DND-41 (cell line): ENCODE data around the gene ZFP90.

Experiments used
- ATAC-seq: fragments of 200-7000 bp; cut with Tn5 transposase; 3 replicates; pipeline ENCODE4 v1.9.1; 2021; ENCODE audit warnings: low read depth; ENCODE audit not compliant: insufficient read depth
- DNase-seq: peaks from one replicate; pipeline ENCODE4 v3.0.0-alpha.2; 2020
- H2AFZ ChIP-seq: 2 replicates; pipeline ENCODE4 v1.6.0; 2012; ENCODE audit warnings: low read depth, low read length
- H3K27ac ChIP-seq: 2 replicates; pipeline ENCODE4 v1.5.1; 2012; ENCODE audit warnings: low read length, inconsistent platforms
- H3K27me3 ChIP-seq: fragments of 200-600 bp; sonication (generic); 2 replicates; pipeline ENCODE4 v1.6.0; 2012; ENCODE audit warnings: low read length, mild to moderate bottlenecking, inconsistent platforms; ENCODE audit not compliant: insufficient read depth, poor library complexity
- H3K36me3 ChIP-seq: 2 replicates; pipeline ENCODE4 v1.5.1; 2012; ENCODE audit warnings: low read length, inconsistent platforms; ENCODE audit not compliant: insufficient read depth
- H3K4me1 ChIP-seq: 2 replicates; pipeline ENCODE4 v1.5.1; 2012; ENCODE audit warnings: mild to moderate bottlenecking, low read length; ENCODE audit not compliant: insufficient read depth
- H3K4me2 ChIP-seq: 2 replicates; pipeline ENCODE4 v1.6.0; 2012; ENCODE audit warnings: mild to moderate bottlenecking, moderate library complexity, low read length, inconsistent platforms; ENCODE audit not compliant: insufficient read depth
- H3K4me3 ChIP-seq, 2 experiments: fragments of 200-600 bp in 1 of 2; shearing (Covaris generic) in 1 of 2; 2 replicates each; pipeline ENCODE4 v1.5.1; 2012 to 2016; ENCODE audit warnings: inconsistent platforms in 2 of 2, low read length in 2 of 2, mild to moderate bottlenecking in 2 of 2, low read depth in 1 of 2, moderate library complexity in 1 of 2
- H3K79me2 ChIP-seq: 2 replicates; pipeline ENCODE4 v1.6.0; 2012; ENCODE audit warnings: low read length, inconsistent platforms; ENCODE audit not compliant: insufficient read depth
- H3K9ac ChIP-seq: 2 replicates; pipeline ENCODE4 v1.6.0; 2012; ENCODE audit warnings: low read depth, mild to moderate bottlenecking, inconsistent platforms, low read length, moderate library complexity
- H3K9me3 ChIP-seq: 2 replicates; pipeline ENCODE4 v1.5.1; 2012; ENCODE audit warnings: low read length, moderate library complexity, mild to moderate bottlenecking, inconsistent platforms; ENCODE audit not compliant: insufficient read depth, severe bottlenecking
- H4K20me1 ChIP-seq: 2 replicates; pipeline ENCODE4 v1.6.0; 2012; ENCODE audit warnings: low read length; ENCODE audit not compliant: insufficient read depth
- EZH2 ChIP-seq: IDR thresholded peaks from 3 replicates; pipeline ENCODE4 v1.6.1; 2012; ENCODE audit warnings: borderline replicate concordance, low read depth, mild to moderate bottlenecking, moderate library complexity, low read length, inconsistent platforms; ENCODE audit not compliant: severe bottlenecking
- TF ChIP-seq, protein P1 (sequence below): IDR thresholded peaks from 2 replicates; pipeline ENCODE4 v1.5.1; 2012; ENCODE audit warnings: borderline replicate concordance, low read length, moderate library complexity, mild to moderate bottlenecking; ENCODE audit not compliant: poor library complexity, severe bottlenecking; ENCODE audit errors: extremely low read depth

ZFP90 gene

DNA sequence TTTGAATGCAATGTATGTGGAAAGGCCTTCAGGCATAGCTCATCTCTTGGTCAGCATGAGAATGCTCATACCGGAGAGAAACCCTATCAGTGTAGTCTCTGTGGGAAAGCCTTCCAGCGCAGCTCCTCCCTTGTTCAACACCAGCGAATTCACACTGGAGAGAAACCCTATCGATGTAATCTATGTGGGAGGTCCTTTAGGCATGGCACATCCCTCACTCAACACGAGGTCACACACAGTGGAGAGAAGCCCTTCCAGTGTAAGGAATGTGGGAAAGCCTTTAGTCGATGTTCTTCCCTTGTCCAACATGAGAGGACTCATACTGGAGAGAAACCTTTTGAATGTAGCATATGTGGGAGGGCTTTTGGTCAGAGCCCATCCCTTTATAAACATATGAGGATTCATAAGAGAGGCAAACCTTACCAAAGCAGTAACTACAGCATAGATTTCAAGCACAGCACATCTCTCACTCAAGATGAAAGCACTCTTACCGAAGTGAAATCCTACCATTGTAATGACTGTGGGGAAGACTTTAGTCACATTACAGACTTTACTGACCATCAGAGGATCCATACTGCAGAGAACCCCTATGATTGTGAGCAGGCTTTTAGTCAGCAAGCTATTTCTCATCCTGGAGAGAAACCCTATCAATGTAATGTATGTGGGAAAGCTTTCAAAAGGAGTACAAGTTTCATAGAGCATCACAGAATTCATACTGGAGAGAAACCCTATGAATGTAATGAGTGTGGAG is 24.7 kb downstream of the ZFP90 start:
- Histone ChIP-seq H3K9ac (no peak overlapping the region), H4K20me1 (no peaks in the 10 kb centered on the region), H3K36me3 (peaks cover 50% of the 10 kb centered on the region), H3K79me2 (no peaks in the 10 kb centered on the region), H3K4me1 (no peaks in the 10 kb centered on the region), H3K4me3 (no peak overlapping the region), H3K9me3 (peaks cover 88% of the 10 kb centered on the region), H3K27me3 (no peaks in the 10 kb centered on the region), H2AFZ (no peak overlapping the region), H3K4me2 (no peak overlapping the region), H3K27ac (no peak overlapping the region)
- DNase-seq (no peak), ATAC-seq (no peak)
- TF ChIP-seq, protein P1, sequence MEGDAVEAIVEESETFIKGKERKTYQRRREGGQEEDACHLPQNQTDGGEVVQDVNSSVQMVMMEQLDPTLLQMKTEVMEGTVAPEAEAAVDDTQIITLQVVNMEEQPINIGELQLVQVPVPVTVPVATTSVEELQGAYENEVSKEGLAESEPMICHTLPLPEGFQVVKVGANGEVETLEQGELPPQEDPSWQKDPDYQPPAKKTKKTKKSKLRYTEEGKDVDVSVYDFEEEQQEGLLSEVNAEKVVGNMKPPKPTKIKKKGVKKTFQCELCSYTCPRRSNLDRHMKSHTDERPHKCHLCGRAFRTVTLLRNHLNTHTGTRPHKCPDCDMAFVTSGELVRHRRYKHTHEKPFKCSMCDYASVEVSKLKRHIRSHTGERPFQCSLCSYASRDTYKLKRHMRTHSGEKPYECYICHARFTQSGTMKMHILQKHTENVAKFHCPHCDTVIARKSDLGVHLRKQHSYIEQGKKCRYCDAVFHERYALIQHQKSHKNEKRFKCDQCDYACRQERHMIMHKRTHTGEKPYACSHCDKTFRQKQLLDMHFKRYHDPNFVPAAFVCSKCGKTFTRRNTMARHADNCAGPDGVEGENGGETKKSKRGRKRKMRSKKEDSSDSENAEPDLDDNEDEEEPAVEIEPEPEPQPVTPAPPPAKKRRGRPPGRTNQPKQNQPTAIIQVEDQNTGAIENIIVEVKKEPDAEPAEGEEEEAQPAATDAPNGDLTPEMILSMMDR, result no peak
- TF ChIP-seq EZH2, result no peak

DNA sequence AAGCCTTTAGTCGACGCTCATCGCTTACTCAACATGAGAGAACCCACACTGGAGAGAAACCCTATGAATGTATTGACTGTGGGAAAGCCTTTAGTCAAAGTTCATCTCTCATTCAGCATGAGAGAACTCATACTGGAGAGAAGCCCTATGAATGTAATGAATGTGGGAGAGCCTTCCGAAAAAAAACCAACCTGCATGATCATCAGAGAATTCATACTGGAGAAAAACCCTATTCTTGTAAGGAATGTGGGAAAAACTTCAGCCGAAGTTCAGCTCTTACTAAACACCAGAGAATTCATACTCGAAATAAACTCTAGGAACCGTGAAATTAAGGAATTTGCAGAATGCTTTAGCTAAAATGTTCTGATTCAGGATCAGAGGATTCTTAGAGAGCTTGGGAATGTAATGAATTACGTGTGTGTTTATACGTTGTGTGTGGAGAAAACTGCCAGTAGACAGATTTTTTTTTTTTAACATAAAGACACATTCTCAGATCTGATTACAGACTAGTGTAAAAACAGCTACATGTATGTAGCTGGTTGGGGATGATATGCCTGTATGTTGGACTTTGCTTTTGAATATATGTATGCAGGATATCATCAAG is 25.4 kb downstream of the ZFP90 start:
- no peak for DNase-seq
- peaks cover 45% of the 10 kb centered on the region for H3K36me3 ChIP-seq
- no peak overlapping the region for H3K4me3 ChIP-seq

DNA sequence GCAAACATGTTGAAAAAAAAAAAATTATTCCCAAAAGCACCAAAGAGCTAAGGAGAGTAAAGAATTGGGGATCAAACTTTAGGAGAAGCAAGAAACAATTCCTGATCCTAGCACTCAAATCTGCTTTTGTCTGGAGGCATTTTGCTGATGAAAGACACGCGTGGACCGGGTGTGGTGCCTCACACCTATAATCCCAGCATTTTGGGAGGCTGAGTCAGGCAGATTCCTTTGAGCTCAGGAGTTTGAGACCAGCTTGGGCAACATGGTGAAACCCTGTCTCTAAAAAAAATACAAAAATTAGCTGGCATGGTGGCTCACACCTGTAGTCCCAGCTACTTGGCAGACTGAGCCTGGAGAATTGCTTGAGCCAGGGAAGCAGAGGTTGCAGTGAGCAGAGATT is 35.4 kb downstream of the ZFP90 start:
- DNase-seq, result no peak
- Histone ChIP-seq H3K9ac (no peak overlapping the region), H4K20me1 (no peaks in the 10 kb centered on the region), H3K27me3 (no peaks in the 10 kb centered on the region), H3K4me1 (no peaks in the 10 kb centered on the region), H3K27ac (no peak overlapping the region), H3K9me3 (peaks cover 53% of the 10 kb centered on the region), H3K4me2 (no peak overlapping the region), H2AFZ (no peak overlapping the region), H3K4me3 (no peak overlapping the region), H3K79me2 (no peaks in the 10 kb centered on the region), H3K36me3 (no peaks in the 10 kb centered on the region)
- ATAC-seq, result no peak
- TF ChIP-seq EZH2, result no peak

More for the DNA sequence above, 25.4 kb downstream of the ZFP90 start:
- Histone ChIP-seq H3K27me3 (no peaks in the 10 kb centered on the region), H3K4me1 (no peaks in the 10 kb centered on the region), H3K4me2 (no peak overlapping the region), H3K9ac (no peak overlapping the region), H3K79me2 (no peaks in the 10 kb centered on the region), H3K27ac (no peak overlapping the region), H4K20me1 (no peaks in the 10 kb centered on the region), H3K9me3 (peaks cover 92% of the 10 kb centered on the region), H2AFZ (no peak overlapping the region)
- TF ChIP-seq EZH2, result no peak
- TF ChIP-seq, protein P1, result no peak
- ATAC-seq, result no peak

DNA sequence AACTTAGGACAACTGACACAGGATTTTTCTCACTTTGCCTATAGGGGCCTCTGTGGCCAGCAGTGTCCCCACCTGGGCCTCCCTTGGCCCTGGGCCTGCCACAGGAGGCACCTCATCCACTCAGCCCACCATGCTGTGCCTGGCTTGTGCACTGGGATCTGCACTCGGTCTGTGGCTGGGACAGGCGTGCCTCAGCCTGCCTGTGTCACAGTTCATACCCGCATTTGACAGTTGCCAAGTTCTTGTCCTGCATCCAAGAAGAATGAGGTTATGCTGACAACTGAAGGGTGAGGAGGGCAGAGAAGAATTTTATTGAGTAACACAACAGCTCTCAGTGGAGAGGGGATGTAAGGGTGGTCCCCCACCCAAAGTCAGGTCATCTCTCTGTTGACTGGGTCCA is 36.0 kb downstream of the ZFP90 start:
- no peak for TF ChIP-seq EZH2
- TF ChIP-seq, protein P1, result no peak
- no peak for DNase-seq
- no peak for ATAC-seq
- H3K79me2 ChIP-seq, result no peaks in the 10 kb centered on the region
- H4K20me1 ChIP-seq, result no peaks in the 10 kb centered on the region
- H3K9me3 ChIP-seq, result peaks cover 50% of the 10 kb centered on the region
- no peak overlapping the region for H2AFZ ChIP-seq
- no peak overlapping the region for H3K4me2 ChIP-seq
- H3K4me3 ChIP-seq, result no peak overlapping the region
- no peak overlapping the region for H3K9ac ChIP-seq
- H3K27me3 ChIP-seq, result no peaks in the 10 kb centered on the region
- H3K36me3 ChIP-seq, result no peaks in the 10 kb centered on the region
- H3K4me1 ChIP-seq, result no peaks in the 10 kb centered on the region
- H3K27ac ChIP-seq, result no peak overlapping the region
